WI38 (cell line): Measurements from ENCODE around the gene EXOC3L1.

ENCODE experiments used
- H3K4me3 ChIP-seq: 2 replicates; pipeline ENCODE4 v1.5.1; 2011; ENCODE audit warnings: low read depth, mild to moderate bottlenecking, control low read depth, low read length
- CTCF ChIP-seq: IDR thresholded peaks from 2 replicates; pipeline ENCODE4 v1.5.1; 2012; ENCODE audit warnings: low read depth, mild to moderate bottlenecking, control low read depth, low read length

The EXOC3L1 gene

GRCh38 chr16:67227567-67227921 lies 37.6 kb upstream of the EXOC3L1 start:
- TF ChIP-seq CTCF, result no peak
- H3K4me3 ChIP-seq, result peak overlapping the region; percentile 99

- peak within 1 kb of the TSS; percentile 99 for H3K4me3 ChIP-seq
- TF ChIP-seq CTCF, result no peak
These were observed 37.0 kb upstream of the EXOC3L1 start, which contains the start of gene TMEM208 for GRCh38 chr16:67226804-67227566. Gene TMEM208 (plus strand): TSS chr16:67227130. CDS start chr16:67227219, 89 bp downstream.

- TF ChIP-seq CTCF, result no peak
These were observed 36.4 kb upstream of the EXOC3L1 start for GRCh38 chr16:67226295-67226803.

GRCh38 chr16:67223992-67224391 lies 34.1 kb upstream of the EXOC3L1 start:
- no peak for TF ChIP-seq CTCF
- no peak overlapping the region for H3K4me3 ChIP-seq

More at GRCh38 chr16:67226295-67226803, 36.4 kb upstream of the EXOC3L1 start:
- peak overlapping the region; percentile 99 for H3K4me3 ChIP-seq

- H3K4me3 ChIP-seq, result no peak overlapping the region
- TF ChIP-seq CTCF, result no peak
These were observed 26.9 kb upstream of the EXOC3L1 start for GRCh38 chr16:67216612-67217490.

- TF ChIP-seq CTCF, result no peak
- no peak overlapping the region for H3K4me3 ChIP-seq
These were observed 25.8 kb upstream of the EXOC3L1 start for GRCh38 chr16:67215706-67216105.
